ENCODE data around the gene PIAS4. TPM values are rescaled to one million over a fixed set of nuclear protein-coding genes. Genes with fewer than 3 reads are reported as not detected.

PIAS4 gene
- total and polyA plus RNA-seq, 10 of the 15 experiments (the other 5 are each of a cell fraction or from before 2014, with no cell fraction given) = 0.13 to 25.1 (median 11.3) TPM

- TF ChIP-seq ZBTB4 (CRISPR knock-in tag; IDR thresholded peaks at IDR 0.05) (no peak), ZBED1 (IDR thresholded peaks at IDR 0.05; ENCODE audit: borderline replicate concordance) (no peak)
Measured at GRCh38 chr19:4018775-4019504, 11.4 kb downstream of the PIAS4 start (continued).

- Histone ChIP-seq H3K79me2 (ENCODE audit: control insufficient read depth, insufficient read depth, low read length) (peaks cover 1% of the 10 kb centered on the region; the same call in 1 of the 2 replicates), H4K20me1 (ENCODE audit: control insufficient read depth, insufficient read depth) (no peaks in the 10 kb centered on the region), H3K4me2 (ENCODE audit: control insufficient read depth, insufficient read depth) (no peak overlapping the region), H3K9me3 (replicated peaks; ENCODE audit: control insufficient read depth, insufficient read depth, low read length) (no peaks in the 10 kb centered on the region), H3K27me3 (replicated peaks in 1 of 2; ENCODE audit: control insufficient read depth in 2 of 2, insufficient read depth in 2 of 2, low read length in 1 of 2) (no peaks in the 10 kb centered on the region), H3K9ac (ENCODE audit: control insufficient read depth, insufficient read depth, low read length) (no peak overlapping the region), H3K36me3 (ENCODE audit: control insufficient read depth in 2 of 2, insufficient read depth in 2 of 2, low read length in 1 of 2) (peaks cover 0 to 3% of the 10 kb centered on the region in 2 experiments; a peak in 3 of 4 replicates), H3K4me1 (ENCODE audit: control insufficient read depth, insufficient read depth, low read length) (no peaks in the 10 kb centered on the region), H3K27ac (ENCODE audit: control insufficient read depth, insufficient read depth) (no peak overlapping the region), H2AFZ (ENCODE audit: control insufficient read depth, low read depth, low read length) (no peak overlapping the region), H3K4me3 (no peak overlapping the region)
- in situ Hi-C loops (cut with MboI) = no loop called here
- ATAC-seq = no peak
- CTCF ChIA-PET = no interaction called here
- no TSS peak for BruUV-seq (replicated peaks)
- TF ChIP-seq EZH2 (IDR thresholded peaks at IDR 0.05; ENCODE audit: borderline replicate concordance, control insufficient read depth, low read depth, low read length) = no peak
- TF ChIP-seq CBFB (IDR thresholded peaks at IDR 0.05; ENCODE audit: low read depth) = no peak
- no peak for TF ChIP-seq DPF2 (IDR thresholded peaks at IDR 0.05)
- no peak for TF ChIP-seq RAD21 (IDR thresholded peaks at IDR 0.05; ENCODE audit: insufficient read depth, low read depth, low read length)
- no peak for TF ChIP-seq IRF5 (IDR thresholded peaks at IDR 0.05; ENCODE audit: borderline replicate concordance)
- TF ChIP-seq ASH2L (IDR thresholded peaks at IDR 0.05; ENCODE audit: borderline replicate concordance, low read depth) = no peak
- no peak for TF ChIP-seq ZNF207 (IDR thresholded peaks at IDR 0.05; ENCODE audit: borderline replicate concordance)
- no peak for TF ChIP-seq CHD2 (IDR thresholded peaks at IDR 0.05; ENCODE audit: borderline replicate concordance, low read depth, low read length)
- no peak for TF ChIP-seq USF1 (IDR thresholded peaks at IDR 0.05; ENCODE audit: borderline replicate concordance, extremely low read length, insufficient read depth, low read depth, low read length)
- no peak for TF ChIP-seq SPI1 (IDR thresholded peaks at IDR 0.05; ENCODE audit: borderline replicate concordance, insufficient read depth, low read depth, low read length)
- TF ChIP-seq YY1 (IDR thresholded peaks at IDR 0.05; ENCODE audit: low read depth, low read length) = no peak
- TF ChIP-seq IKZF2 (IDR thresholded peaks at IDR 0.05) = no peak
- POLR2A ChIA-PET = no interaction called here
- RAD21 ChIA-PET (ENCODE audit: unreplicated experiment) = no interaction called here
- WGBS (ENCODE audit: insufficient coverage, insufficient replicate concordance, low lambda C conversion rate, missing lambda C conversion rate) = 90% methylated on average over 14 of the region's 17 CpGs
- SMC1A ChIA-PET (ENCODE audit: uncharacterized antibody, unreplicated experiment) = no interaction called here
- intact Hi-C loops (cut with micrococcal nuclease; ENCODE audit: unreplicated experiment) = no loop called here
- no peak for DNase-seq (ENCODE audit: low read depth, low spot score)
- no peak for FAIRE-seq
Measured at GRCh38 chr19:4019578-4019977, 12.0 kb downstream of the PIAS4 start.
